Measurements from ENCODE around the gene SLC4A8. TPM values are rescaled to one million over a fixed set of nuclear protein-coding genes. Genes with fewer than 3 reads are reported as not detected.

Gene SLC4A8
- total and polyA plus RNA-seq, 8 donors, result 1.0 to 5.5 (median 2.7) TPM

DNA sequence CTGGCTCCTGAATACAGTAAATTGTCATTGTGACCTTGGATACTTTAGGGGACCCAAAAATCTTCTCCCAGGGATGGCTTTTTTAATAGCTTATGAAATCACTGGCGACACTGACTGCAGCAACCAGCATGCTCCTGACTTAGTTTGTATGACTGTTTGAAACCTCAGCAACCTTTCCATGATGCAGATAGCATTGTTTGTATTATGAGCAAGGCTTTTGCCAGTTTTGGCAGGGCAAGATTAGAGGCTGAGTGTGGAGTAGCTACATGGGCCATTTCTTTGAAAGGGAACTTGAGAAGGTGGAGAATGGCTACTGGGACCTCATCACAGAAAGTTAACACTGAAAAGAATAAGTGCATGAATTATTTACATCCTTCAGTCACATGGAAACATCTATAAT, 50.9 kb downstream of the SLC4A8 start:
- H3K4me3 ChIP-seq, result no peak overlapping the region
- intact Hi-C loops (cut with DNase I), result no loop called here
- peak; percentile 96 to 99 (median 98) for ATAC-seq
- H3K9me3 ChIP-seq, result no peaks in the 10 kb centered on the region
- no peaks in the 10 kb centered on the region for H3K27me3 ChIP-seq
- no peaks in the 10 kb centered on the region for H3K4me1 ChIP-seq
- peak in 3 of 6 donors; percentile 17 to 43 (median 30) for DNase-seq
- no peak for FAIRE-seq
- WGBS, 2 donors, result 41 to 54% methylated on average over 1 of the region's 1 CpG
- TF ChIP-seq, protein P1, sequence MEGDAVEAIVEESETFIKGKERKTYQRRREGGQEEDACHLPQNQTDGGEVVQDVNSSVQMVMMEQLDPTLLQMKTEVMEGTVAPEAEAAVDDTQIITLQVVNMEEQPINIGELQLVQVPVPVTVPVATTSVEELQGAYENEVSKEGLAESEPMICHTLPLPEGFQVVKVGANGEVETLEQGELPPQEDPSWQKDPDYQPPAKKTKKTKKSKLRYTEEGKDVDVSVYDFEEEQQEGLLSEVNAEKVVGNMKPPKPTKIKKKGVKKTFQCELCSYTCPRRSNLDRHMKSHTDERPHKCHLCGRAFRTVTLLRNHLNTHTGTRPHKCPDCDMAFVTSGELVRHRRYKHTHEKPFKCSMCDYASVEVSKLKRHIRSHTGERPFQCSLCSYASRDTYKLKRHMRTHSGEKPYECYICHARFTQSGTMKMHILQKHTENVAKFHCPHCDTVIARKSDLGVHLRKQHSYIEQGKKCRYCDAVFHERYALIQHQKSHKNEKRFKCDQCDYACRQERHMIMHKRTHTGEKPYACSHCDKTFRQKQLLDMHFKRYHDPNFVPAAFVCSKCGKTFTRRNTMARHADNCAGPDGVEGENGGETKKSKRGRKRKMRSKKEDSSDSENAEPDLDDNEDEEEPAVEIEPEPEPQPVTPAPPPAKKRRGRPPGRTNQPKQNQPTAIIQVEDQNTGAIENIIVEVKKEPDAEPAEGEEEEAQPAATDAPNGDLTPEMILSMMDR (IDR thresholded peaks at IDR 0.05), result no peak
- no peak overlapping the region for H3K27ac ChIP-seq
- H3K36me3 ChIP-seq, result no peaks in the 10 kb centered on the region

GRCh38 chr12:51480978-51481377, 56.3 kb downstream of the SLC4A8 start:
- no peaks in the 10 kb centered on the region for H3K36me3 ChIP-seq
- no peaks in the 10 kb centered on the region for H3K4me1 ChIP-seq
- no peak for ATAC-seq
- no peaks in the 10 kb centered on the region for H3K9me3 ChIP-seq
- no peak for DNase-seq
- H3K27me3 ChIP-seq, result no peaks in the 10 kb centered on the region
- intact Hi-C loops (cut with DNase I), result no loop called here
- WGBS, 2 donors, result 81 to 83% methylated on average over 3 of the region's 3 CpGs
- TF ChIP-seq, protein P1 (IDR thresholded peaks at IDR 0.05), result no peak
- no peak for FAIRE-seq
- H3K27ac ChIP-seq, result no peak overlapping the region
- no peak overlapping the region for H3K4me3 ChIP-seq

DNA sequence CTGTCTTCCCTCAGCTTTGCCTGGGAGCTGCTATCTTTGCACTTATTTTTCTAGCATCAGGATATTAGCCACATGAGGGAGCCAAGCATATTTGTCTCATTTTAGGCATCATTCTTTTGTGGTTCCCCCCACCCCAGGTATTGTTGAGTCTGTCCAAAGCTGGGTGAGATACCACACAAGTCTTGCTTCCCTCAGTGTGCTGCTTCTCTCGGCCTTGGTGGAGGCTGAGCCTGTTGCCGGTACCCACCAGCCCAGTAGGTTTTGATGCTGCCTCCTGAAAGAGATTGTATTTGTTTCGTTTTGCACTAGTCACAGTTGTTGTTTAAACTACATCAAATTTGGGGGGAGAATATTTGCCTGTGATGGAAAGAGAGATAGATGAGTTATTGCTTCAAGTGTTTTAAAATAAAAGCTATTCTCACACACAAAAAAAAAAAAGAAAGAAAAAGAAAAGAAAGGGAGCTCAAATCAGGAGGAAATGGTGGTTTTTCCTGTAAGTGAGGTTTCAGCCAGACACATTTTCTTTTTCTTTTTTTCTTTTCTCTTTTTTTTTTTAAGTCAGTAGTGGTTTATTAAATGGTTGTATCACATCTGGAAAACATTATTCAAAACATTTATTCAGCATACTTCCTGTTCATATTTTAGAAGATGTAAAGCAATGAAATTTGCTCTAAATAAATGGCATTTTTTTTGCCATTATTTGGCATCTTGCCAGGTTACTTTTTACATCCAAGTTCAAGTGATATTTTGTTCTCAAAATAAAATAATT, 58.5 kb downstream of the SLC4A8 start:
- WGBS, 2 donors, result 73 to 81% methylated on average over 3 of the region's 3 CpGs
- Histone ChIP-seq H3K4me1 (no peaks in the 10 kb centered on the region), H3K9me3 (no peaks in the 10 kb centered on the region), H3K27me3 (no peaks in the 10 kb centered on the region), H3K4me3 (no peak overlapping the region), H3K36me3 (no peaks in the 10 kb centered on the region), H3K27ac (no peak overlapping the region)
- intact Hi-C loops (cut with DNase I), result no loop called here
- no peak for DNase-seq
- TF ChIP-seq, protein P1 (IDR thresholded peaks at IDR 0.05), result no peak
- no peak for ATAC-seq
- no peak for FAIRE-seq

DNA sequence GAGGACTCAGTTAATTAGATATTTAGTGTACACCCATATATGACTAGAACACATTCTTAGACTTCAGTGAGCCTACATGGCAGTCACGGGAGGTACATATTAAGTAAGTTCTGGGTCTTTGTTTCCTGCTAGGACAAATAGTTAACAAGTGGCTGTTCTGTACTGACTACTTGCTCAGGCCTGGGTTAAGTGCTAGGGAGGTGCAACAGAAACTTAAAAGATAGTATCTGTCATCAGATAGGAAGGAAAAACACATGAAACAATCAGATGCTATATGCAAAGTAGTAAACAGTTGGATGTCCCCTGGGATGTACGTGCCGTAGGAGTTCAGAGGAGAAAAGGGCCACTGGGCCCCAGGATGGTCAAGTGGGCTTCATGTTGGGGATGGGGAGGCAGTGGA, 59.5 kb downstream of the SLC4A8 start:
- no peaks in the 10 kb centered on the region for H3K4me1 ChIP-seq

GRCh38 chr12:51488281-51488680, 63.6 kb downstream of the SLC4A8 start:
- Histone ChIP-seq H3K27me3 (no peaks in the 10 kb centered on the region), H3K27ac (no peak overlapping the region), H3K4me1 (no peaks in the 10 kb centered on the region), H3K36me3 (no peaks in the 10 kb centered on the region), H3K4me3 (no peak overlapping the region), H3K9me3 (no peaks in the 10 kb centered on the region)
- DNase-seq (no peak), ATAC-seq (no peak), FAIRE-seq (no peak)
- intact Hi-C loops (cut with DNase I), result no loop called here
- TF ChIP-seq, protein P1 (IDR thresholded peaks at IDR 0.05), result no peak

More for the DNA sequence above, 59.5 kb downstream of the SLC4A8 start:
- ATAC-seq (no peak), DNase-seq (no peak), FAIRE-seq (no peak)
- no peaks in the 10 kb centered on the region for H3K27me3 ChIP-seq
- TF ChIP-seq, protein P1 (IDR thresholded peaks at IDR 0.05), result no peak
- WGBS, 2 donors, result 93 to 94% methylated on average over 3 of the region's 3 CpGs
- H3K27ac ChIP-seq, result no peak overlapping the region
- intact Hi-C loops (cut with DNase I), result no loop called here
- no peaks in the 10 kb centered on the region for H3K36me3 ChIP-seq
- H3K9me3 ChIP-seq, result no peaks in the 10 kb centered on the region
- H3K4me3 ChIP-seq, result no peak overlapping the region

Data from pancreas (tissue), 10 donors.